ENCODE data around the gene TM9SF1. TPM values are rescaled to one million over a fixed set of nuclear protein-coding genes. Genes with fewer than 3 reads are reported as not detected.

Gene TM9SF1
- polyA plus RNA-seq, 3 donors = 14.6 to 56.0 (median 51.1) TPM

DNA sequence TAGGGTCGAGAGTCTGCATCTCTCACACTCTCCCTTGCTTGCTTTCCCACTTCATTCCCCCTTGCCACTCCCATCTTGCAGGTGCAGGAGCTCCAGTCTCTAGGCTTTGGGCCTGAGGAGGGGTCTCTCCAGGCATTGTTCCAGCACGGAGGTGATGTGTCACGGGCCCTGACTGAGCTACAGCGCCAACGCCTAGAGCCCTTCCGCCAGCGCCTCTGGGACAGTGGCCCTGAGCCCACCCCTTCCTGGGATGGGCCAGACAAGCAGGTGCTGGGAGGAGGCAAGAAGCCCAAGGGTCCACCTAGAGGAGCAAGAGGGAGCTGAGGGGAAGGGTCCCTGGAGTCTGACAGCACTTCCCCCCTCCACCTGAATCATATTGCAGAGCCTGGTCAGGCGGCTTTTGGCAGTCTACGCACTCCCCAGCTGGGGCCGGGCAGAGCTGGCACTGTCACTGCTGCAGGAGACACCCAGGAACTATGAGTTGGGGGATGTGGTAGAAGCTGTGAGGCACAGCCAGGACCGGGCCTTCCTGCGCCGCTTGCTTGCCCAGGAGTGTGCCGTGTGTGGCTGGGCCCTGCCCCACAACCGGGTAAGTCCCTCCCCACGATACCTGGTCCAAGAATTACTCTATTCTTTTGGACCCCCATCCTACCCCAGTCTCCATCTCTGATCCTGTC lies 43.7 kb downstream of the TM9SF1 start:
- Mint-ChIP-seq H3K27me3 (ENCODE audit: low read depth in 3 of 3) (peaks cover 0 to 2% (median 0%) of the 10 kb centered on the region in 3 donors), H3K4me3 (no peak overlapping the region), H3K36me3 (peaks cover 60 to 77% of the 10 kb centered on the region in 2 donors), H3K4me1 (peaks cover 26% of the 10 kb centered on the region), H3K27ac (peak overlapping the region in 2 of 7 donors; percentile 50 to 57), H3K9me3 (no peaks in the 10 kb centered on the region)
- Histone ChIP-seq H3K4me3 (replicated peaks in 1 of 3; ENCODE audit: low read depth in 2 of 3, low read length in 3 of 3) (no peak overlapping the region), H3K36me3 (replicated peaks in 1 of 2; ENCODE audit: control insufficient read depth in 1 of 2, insufficient read depth in 2 of 2, low read length in 2 of 2) (peaks cover 65 to 73% of the 10 kb centered on the region in 2 donors), H3K4me1 (ENCODE audit: control insufficient read depth in 1 of 2, insufficient read depth in 2 of 2, low read length in 2 of 2) (peaks cover 12 to 19% of the 10 kb centered on the region in 2 donors), H3K9ac (ENCODE audit: insufficient read depth, low read length, poor library complexity, severe bottlenecking) (no peak overlapping the region), H3K9me3 (replicated peaks in 1 of 2; ENCODE audit: control insufficient read depth in 1 of 2, insufficient read depth in 1 of 2, low read length in 2 of 2) (no peaks in the 10 kb centered on the region), H2AFZ (ENCODE audit: insufficient read depth, low read depth, low read length, poor library complexity, severe bottlenecking) (no peak overlapping the region), H3K27ac (ENCODE audit: low read depth in 1 of 2, low read length in 2 of 2) (no peak overlapping the region), H3K4me2 (replicated peaks; ENCODE audit: extremely low read depth, low read length, poor library complexity, severe bottlenecking) (no peak overlapping the region), H4K20me1 (ENCODE audit: insufficient read depth, low read length) (peaks cover 45% of the 10 kb centered on the region), H3K27me3 (ENCODE audit: control insufficient read depth in 2 of 2, insufficient read depth in 2 of 2, low read length in 2 of 2) (no peaks in the 10 kb centered on the region), H3K79me2 (ENCODE audit: insufficient read depth, low read length) (peaks cover 49% of the 10 kb centered on the region)
- intact Hi-C loops (cut with micrococcal nuclease) = no loop called here
- TF ChIP-seq, protein P1, sequence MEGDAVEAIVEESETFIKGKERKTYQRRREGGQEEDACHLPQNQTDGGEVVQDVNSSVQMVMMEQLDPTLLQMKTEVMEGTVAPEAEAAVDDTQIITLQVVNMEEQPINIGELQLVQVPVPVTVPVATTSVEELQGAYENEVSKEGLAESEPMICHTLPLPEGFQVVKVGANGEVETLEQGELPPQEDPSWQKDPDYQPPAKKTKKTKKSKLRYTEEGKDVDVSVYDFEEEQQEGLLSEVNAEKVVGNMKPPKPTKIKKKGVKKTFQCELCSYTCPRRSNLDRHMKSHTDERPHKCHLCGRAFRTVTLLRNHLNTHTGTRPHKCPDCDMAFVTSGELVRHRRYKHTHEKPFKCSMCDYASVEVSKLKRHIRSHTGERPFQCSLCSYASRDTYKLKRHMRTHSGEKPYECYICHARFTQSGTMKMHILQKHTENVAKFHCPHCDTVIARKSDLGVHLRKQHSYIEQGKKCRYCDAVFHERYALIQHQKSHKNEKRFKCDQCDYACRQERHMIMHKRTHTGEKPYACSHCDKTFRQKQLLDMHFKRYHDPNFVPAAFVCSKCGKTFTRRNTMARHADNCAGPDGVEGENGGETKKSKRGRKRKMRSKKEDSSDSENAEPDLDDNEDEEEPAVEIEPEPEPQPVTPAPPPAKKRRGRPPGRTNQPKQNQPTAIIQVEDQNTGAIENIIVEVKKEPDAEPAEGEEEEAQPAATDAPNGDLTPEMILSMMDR (IDR thresholded peaks at IDR 0.05) = no peak
- WGBS (ENCODE audit: insufficient coverage) = 97% methylated on average over 6 of the region's 16 CpGs
- no peak for DNase-seq

GRCh38 chr14:24150993-24151392 lies 44.2 kb downstream of the TM9SF1 start:
- Mint-ChIP-seq H3K9me3 (no peaks in the 10 kb centered on the region), H3K4me3 (no peak overlapping the region), H3K27me3 (ENCODE audit: low read depth in 3 of 3) (peaks cover 0 to 2% (median 0%) of the 10 kb centered on the region in 3 donors), H3K4me1 (peaks cover 26% of the 10 kb centered on the region), H3K36me3 (peaks cover 59 to 73% of the 10 kb centered on the region in 2 donors), H3K27ac (peak overlapping the region in 1 of 7 donors; percentile 50)
- Histone ChIP-seq H3K4me3 (replicated peaks in 1 of 3; ENCODE audit: low read depth in 2 of 3, low read length in 3 of 3) (no peak overlapping the region), H3K79me2 (ENCODE audit: insufficient read depth, low read length) (peaks cover 53% of the 10 kb centered on the region), H2AFZ (ENCODE audit: insufficient read depth, low read depth, low read length, poor library complexity, severe bottlenecking) (no peak overlapping the region), H3K27ac (ENCODE audit: low read depth in 1 of 2, low read length in 2 of 2) (no peak overlapping the region), H4K20me1 (ENCODE audit: insufficient read depth, low read length) (peaks cover 49% of the 10 kb centered on the region), H3K4me2 (replicated peaks; ENCODE audit: extremely low read depth, low read length, poor library complexity, severe bottlenecking) (no peak overlapping the region), H3K36me3 (replicated peaks in 1 of 2; ENCODE audit: control insufficient read depth in 1 of 2, insufficient read depth in 2 of 2, low read length in 2 of 2) (peaks cover 61 to 68% of the 10 kb centered on the region in 2 donors), H3K27me3 (ENCODE audit: control insufficient read depth in 2 of 2, insufficient read depth in 2 of 2, low read length in 2 of 2) (no peaks in the 10 kb centered on the region), H3K4me1 (ENCODE audit: control insufficient read depth in 1 of 2, insufficient read depth in 2 of 2, low read length in 2 of 2) (peaks cover 14 to 22% of the 10 kb centered on the region in 2 donors), H3K9ac (ENCODE audit: insufficient read depth, low read length, poor library complexity, severe bottlenecking) (no peak overlapping the region), H3K9me3 (replicated peaks in 1 of 2; ENCODE audit: control insufficient read depth in 1 of 2, insufficient read depth in 1 of 2, low read length in 2 of 2) (no peaks in the 10 kb centered on the region)
- DNase-seq = peak in 1 of 3 donors; percentile 2
- WGBS (ENCODE audit: insufficient coverage) = 94% methylated on average over 8 of the region's 9 CpGs
- TF ChIP-seq, protein P1 (IDR thresholded peaks at IDR 0.05) = no peak
- intact Hi-C loops (cut with micrococcal nuclease) = no loop called here

Data from CD14-positive monocyte (primary cell).